ENCODE results near the gene GGA2.

Gene GGA2

GRCh38 chr16:23436951-23437350 is 73.3 kb downstream of the GGA2 start:
- no peak overlapping the region for H3K4me3 ChIP-seq (ENCODE audit: low read depth, low read length)
- no peak for DNase-seq (ENCODE audit: low read depth, low spot score)
- in situ Hi-C loops (cut with HindIII; ENCODE audit: low sequenced_read_pairs), result no loop called here
- no peak for TF ChIP-seq CTCF (IDR thresholded peaks at IDR 0.05; ENCODE audit: low read depth, low read length)

- no peak overlapping the region for H3K4me3 ChIP-seq (ENCODE audit: low read depth, low read length)
- peak; percentile 90 for TF ChIP-seq CTCF (IDR thresholded peaks at IDR 0.05; ENCODE audit: low read depth, low read length)
- in situ Hi-C loops (cut with HindIII; ENCODE audit: low sequenced_read_pairs), result no loop called here
- peak; percentile 64 for DNase-seq (ENCODE audit: low read depth, low spot score)
These were observed 74.8 kb downstream of the GGA2 start for GRCh38 chr16:23435500-23435899.

- H3K4me3 ChIP-seq (ENCODE audit: low read depth, low read length), result no peak overlapping the region
- in situ Hi-C loops (cut with HindIII; ENCODE audit: low sequenced_read_pairs), result no loop called here
- peak; percentile 69 for DNase-seq (ENCODE audit: low read depth, low spot score)
- peak; percentile 78 for TF ChIP-seq CTCF (IDR thresholded peaks at IDR 0.05; ENCODE audit: low read depth, low read length)
These were observed 75.9 kb downstream of the GGA2 start for GRCh38 chr16:23434380-23434779.

- in situ Hi-C loops (cut with HindIII; ENCODE audit: low sequenced_read_pairs), result no loop called here
- TF ChIP-seq CTCF (IDR thresholded peaks at IDR 0.05; ENCODE audit: low read depth, low read length), result no peak
- no peak for DNase-seq (ENCODE audit: low read depth, low spot score)
- no peak overlapping the region for H3K4me3 ChIP-seq (ENCODE audit: low read depth, low read length)
These were observed 76.9 kb downstream of the GGA2 start for GRCh38 chr16:23433261-23433920.

- no peak for DNase-seq (ENCODE audit: low read depth, low spot score)
These were observed 77.8 kb downstream of the GGA2 start for GRCh38 chr16:23432176-23433128.

GRCh38 chr16:23428351-23428750 is 81.9 kb downstream of the GGA2 start:
- H3K4me3 ChIP-seq (ENCODE audit: low read depth, low read length), result no peak overlapping the region
- DNase-seq (ENCODE audit: low read depth, low spot score), result no peak
- in situ Hi-C loops (cut with HindIII; ENCODE audit: low sequenced_read_pairs), result no loop called here
- TF ChIP-seq CTCF (IDR thresholded peaks at IDR 0.05; ENCODE audit: low read depth, low read length), result no peak

More at GRCh38 chr16:23432176-23433128, 77.8 kb downstream of the GGA2 start:
- in situ Hi-C loops (cut with HindIII; ENCODE audit: low sequenced_read_pairs), result no loop called here
- no peak for TF ChIP-seq CTCF (IDR thresholded peaks at IDR 0.05; ENCODE audit: low read depth, low read length)
- H3K4me3 ChIP-seq (ENCODE audit: low read depth, low read length), result no peak overlapping the region

Measured in astrocyte of the spinal cord (primary cell).